ENCODE data around the gene ARMC2. TPM values are rescaled to one million over a fixed set of nuclear protein-coding genes. Genes with fewer than 3 reads are reported as not detected.

ARMC2 gene
- total and polyA plus RNA-seq, 2 experiments from 2014 or later: 2.7 to 4.4 TPM

- no peaks in the 10 kb centered on the region for H3K27me3 ChIP-seq (ENCODE audit: insufficient read depth)
- no peaks in the 10 kb centered on the region for H4K20me1 ChIP-seq (replicated peaks; ENCODE audit: insufficient read depth)
- no peak overlapping the region for H3K4me2 ChIP-seq
- TF ChIP-seq EZH2phosphoT487 (IDR thresholded peaks at IDR 0.05; ENCODE audit: unreplicated experiment): no peak
- TF ChIP-seq, protein P1, sequence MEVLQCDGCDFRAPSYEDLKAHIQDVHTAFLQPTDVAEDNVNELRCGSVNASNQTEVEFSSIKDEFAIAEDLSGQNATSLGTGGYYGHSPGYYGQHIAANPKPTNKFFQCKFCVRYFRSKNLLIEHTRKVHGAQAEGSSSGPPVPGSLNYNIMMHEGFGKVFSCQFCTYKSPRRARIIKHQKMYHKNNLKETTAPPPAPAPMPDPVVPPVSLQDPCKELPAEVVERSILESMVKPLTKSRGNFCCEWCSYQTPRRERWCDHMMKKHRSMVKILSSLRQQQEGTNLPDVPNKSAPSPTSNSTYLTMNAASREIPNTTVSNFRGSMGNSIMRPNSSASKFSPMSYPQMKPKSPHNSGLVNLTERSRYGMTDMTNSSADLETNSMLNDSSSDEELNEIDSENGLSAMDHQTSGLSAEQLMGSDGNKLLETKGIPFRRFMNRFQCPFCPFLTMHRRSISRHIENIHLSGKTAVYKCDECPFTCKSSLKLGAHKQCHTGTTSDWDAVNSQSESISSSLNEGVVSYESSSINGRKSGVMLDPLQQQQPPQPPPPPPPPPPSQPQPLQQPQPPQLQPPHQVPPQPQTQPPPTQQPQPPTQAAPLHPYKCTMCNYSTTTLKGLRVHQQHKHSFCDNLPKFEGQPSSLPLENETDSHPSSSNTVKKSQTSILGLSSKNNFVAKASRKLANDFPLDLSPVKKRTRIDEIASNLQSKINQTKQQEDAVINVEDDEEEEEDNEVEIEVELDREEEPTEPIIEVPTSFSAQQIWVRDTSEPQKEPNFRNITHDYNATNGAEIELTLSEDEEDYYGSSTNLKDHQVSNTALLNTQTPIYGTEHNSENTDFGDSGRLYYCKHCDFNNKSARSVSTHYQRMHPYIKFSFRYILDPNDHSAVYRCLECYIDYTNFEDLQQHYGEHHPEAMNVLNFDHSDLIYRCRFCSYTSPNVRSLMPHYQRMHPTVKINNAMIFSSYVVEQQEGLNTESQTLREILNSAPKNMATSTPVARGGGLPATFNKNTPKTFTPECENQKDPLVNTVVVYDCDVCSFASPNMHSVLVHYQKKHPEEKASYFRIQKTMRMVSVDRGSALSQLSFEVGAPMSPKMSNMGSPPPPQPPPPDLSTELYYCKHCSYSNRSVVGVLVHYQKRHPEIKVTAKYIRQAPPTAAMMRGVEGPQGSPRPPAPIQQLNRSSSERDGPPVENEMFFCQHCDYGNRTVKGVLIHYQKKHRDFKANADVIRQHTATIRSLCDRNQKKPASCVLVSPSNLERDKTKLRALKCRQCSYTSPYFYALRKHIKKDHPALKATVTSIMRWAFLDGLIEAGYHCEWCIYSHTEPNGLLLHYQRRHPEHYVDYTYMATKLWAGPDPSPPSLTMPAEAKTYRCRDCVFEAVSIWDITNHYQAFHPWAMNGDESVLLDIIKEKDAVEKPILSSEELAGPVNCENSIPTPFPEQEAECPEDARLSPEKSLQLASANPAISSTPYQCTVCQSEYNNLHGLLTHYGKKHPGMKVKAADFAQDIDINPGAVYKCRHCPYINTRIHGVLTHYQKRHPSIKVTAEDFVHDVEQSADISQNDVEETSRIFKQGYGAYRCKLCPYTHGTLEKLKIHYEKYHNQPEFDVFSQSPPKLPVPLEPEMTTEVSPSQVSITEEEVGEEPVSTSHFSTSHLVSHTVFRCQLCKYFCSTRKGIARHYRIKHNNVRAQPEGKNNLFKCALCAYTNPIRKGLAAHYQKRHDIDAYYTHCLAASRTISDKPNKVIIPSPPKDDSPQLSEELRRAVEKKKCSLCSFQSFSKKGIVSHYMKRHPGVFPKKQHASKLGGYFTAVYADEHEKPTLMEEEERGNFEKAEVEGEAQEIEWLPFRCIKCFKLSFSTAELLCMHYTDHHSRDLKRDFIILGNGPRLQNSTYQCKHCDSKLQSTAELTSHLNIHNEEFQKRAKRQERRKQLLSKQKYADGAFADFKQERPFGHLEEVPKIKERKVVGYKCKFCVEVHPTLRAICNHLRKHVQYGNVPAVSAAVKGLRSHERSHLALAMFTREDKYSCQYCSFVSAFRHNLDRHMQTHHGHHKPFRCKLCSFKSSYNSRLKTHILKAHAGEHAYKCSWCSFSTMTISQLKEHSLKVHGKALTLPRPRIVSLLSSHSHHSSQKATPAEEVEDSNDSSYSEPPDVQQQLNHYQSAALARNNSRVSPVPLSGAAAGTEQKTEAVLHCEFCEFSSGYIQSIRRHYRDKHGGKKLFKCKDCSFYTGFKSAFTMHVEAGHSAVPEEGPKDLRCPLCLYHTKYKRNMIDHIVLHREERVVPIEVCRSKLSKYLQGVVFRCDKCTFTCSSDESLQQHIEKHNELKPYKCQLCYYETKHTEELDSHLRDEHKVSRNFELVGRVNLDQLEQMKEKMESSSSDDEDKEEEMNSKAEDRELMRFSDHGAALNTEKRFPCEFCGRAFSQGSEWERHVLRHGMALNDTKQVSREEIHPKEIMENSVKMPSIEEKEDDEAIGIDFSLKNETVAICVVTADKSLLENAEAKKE (CRISPR knock-in tag; IDR thresholded peaks at IDR 0.05): no peak
- TF ChIP-seq, protein P2, sequence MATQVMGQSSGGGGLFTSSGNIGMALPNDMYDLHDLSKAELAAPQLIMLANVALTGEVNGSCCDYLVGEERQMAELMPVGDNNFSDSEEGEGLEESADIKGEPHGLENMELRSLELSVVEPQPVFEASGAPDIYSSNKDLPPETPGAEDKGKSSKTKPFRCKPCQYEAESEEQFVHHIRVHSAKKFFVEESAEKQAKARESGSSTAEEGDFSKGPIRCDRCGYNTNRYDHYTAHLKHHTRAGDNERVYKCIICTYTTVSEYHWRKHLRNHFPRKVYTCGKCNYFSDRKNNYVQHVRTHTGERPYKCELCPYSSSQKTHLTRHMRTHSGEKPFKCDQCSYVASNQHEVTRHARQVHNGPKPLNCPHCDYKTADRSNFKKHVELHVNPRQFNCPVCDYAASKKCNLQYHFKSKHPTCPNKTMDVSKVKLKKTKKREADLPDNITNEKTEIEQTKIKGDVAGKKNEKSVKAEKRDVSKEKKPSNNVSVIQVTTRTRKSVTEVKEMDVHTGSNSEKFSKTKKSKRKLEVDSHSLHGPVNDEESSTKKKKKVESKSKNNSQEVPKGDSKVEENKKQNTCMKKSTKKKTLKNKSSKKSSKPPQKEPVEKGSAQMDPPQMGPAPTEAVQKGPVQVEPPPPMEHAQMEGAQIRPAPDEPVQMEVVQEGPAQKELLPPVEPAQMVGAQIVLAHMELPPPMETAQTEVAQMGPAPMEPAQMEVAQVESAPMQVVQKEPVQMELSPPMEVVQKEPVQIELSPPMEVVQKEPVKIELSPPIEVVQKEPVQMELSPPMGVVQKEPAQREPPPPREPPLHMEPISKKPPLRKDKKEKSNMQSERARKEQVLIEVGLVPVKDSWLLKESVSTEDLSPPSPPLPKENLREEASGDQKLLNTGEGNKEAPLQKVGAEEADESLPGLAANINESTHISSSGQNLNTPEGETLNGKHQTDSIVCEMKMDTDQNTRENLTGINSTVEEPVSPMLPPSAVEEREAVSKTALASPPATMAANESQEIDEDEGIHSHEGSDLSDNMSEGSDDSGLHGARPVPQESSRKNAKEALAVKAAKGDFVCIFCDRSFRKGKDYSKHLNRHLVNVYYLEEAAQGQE (IDR thresholded peaks at IDR 0.05; ENCODE audit: unreplicated experiment): no peak
- Mint-ChIP-seq H3K4me3 (no peak overlapping the region), H3K27ac (no peak overlapping the region; the same call in 1 of the 2 replicates), H3K9me3 (no peaks in the 10 kb centered on the region), H3K36me3 (ENCODE audit: low read depth) (no peaks in the 10 kb centered on the region), H3K4me1 (peaks cover 16% of the 10 kb centered on the region), H3K27me3 (ENCODE audit: insufficient read depth, low read depth, poor library complexity) (peaks cover 5% of the 10 kb centered on the region)
- no peak overlapping the region for H2AFZ ChIP-seq
- no peak overlapping the region for H3K27ac ChIP-seq (ENCODE audit: low read depth)
- no peaks in the 10 kb centered on the region for H3K9me2 ChIP-seq (ENCODE audit: insufficient read depth)
- no peaks in the 10 kb centered on the region for H3K79me2 ChIP-seq (replicated peaks; ENCODE audit: insufficient read depth)
- H3K4me3 ChIP-seq: no peak overlapping the region
- DNase-seq (ENCODE audit: low spot score): no peak
- no peaks in the 10 kb centered on the region for H3F3A ChIP-seq (replicated peaks; ENCODE audit: low read depth)
- H3K4me1 ChIP-seq (ENCODE audit: insufficient read depth): peaks cover 9% of the 10 kb centered on the region; the same call in 1 of the 2 replicates
- no peak for ATAC-seq
- no peaks in the 10 kb centered on the region for H3K36me3 ChIP-seq (ENCODE audit: insufficient read depth)
Observed at GRCh38 chr6:108948181-108948661, 100.0 kb downstream of the ARMC2 start.

Measured in GM23338 (cell line).